NCI-H524 treated with DMSO at 0.1 percent for 48 hours (cell line): Measurements from ENCODE around the gene CGNL1.

Experiments
- DNase-seq: peaks from one replicate; lab custom pipeline; 2025; lab: John Stamatoyannopoulos, UW

CGNL1 gene

GRCh38 chr15:57548835-57549234 is 172.5 kb downstream of the CGNL1 start:
- no peak for DNase-seq

- no peak for DNase-seq
Observed at GRCh38 chr15:57549935-57550334, 173.6 kb downstream of the CGNL1 start.

GRCh38 chr15:57550640-57551039 is 174.3 kb downstream of the CGNL1 start:
- no peak for DNase-seq

- DNase-seq, result no peak
Observed at GRCh38 chr15:57551715-57552677, 175.7 kb downstream of the CGNL1 start.

- DNase-seq, result no peak
Observed at GRCh38 chr15:57552678-57553334, 176.5 kb downstream of the CGNL1 start.

GRCh38 chr15:57553526-57553925 is 177.2 kb downstream of the CGNL1 start:
- peak; percentile 50 for DNase-seq

GRCh38 chr15:57554063-57554811 is 177.9 kb downstream of the CGNL1 start:
- peak; percentile 97 for DNase-seq

GRCh38 chr15:57554812-57555179 is 178.5 kb downstream of the CGNL1 start:
- no peak for DNase-seq

- peak; percentile 66 for DNase-seq
Observed at GRCh38 chr15:57555270-57555669, 179.0 kb downstream of the CGNL1 start.

- peak; percentile 61 for DNase-seq
Observed at GRCh38 chr15:57556040-57556439, 179.7 kb downstream of the CGNL1 start.

GRCh38 chr15:57557267-57557666 is 181.0 kb downstream of the CGNL1 start:
- no peak for DNase-seq

- no peak for DNase-seq
Observed at GRCh38 chr15:57557810-57558209, 181.5 kb downstream of the CGNL1 start.

- no peak for DNase-seq
Observed at GRCh38 chr15:57559875-57560274, 183.6 kb downstream of the CGNL1 start.

- peak; percentile 21 for DNase-seq
Observed at GRCh38 chr15:57561041-57561711, 184.9 kb downstream of the CGNL1 start.

- DNase-seq, result no peak
Observed at GRCh38 chr15:57562196-57562769, 186.0 kb downstream of the CGNL1 start.

- no peak for DNase-seq
Observed at GRCh38 chr15:57563416-57563815, 187.1 kb downstream of the CGNL1 start.

- DNase-seq, result no peak
Observed at GRCh38 chr15:57565311-57565710, 189.0 kb downstream of the CGNL1 start.

GRCh38 chr15:57566834-57567233 is 190.5 kb downstream of the CGNL1 start:
- no peak for DNase-seq

- DNase-seq, result no peak
Observed at GRCh38 chr15:57567891-57568290, 191.6 kb downstream of the CGNL1 start.

- DNase-seq, result no peak
Observed at GRCh38 chr15:57568299-57568698, 192.0 kb downstream of the CGNL1 start.

- no peak for DNase-seq
Observed at GRCh38 chr15:57570340-57570739, 194.0 kb downstream of the CGNL1 start.

GRCh38 chr15:57570994-57571393 is 194.7 kb downstream of the CGNL1 start:
- DNase-seq, result no peak
